Measurements from ENCODE around the gene MYOF. TPM values are rescaled to one million over a fixed set of nuclear protein-coding genes. Genes with fewer than 3 reads are reported as not detected.

MYOF gene
- total RNA-seq, 4 donors from 2014 or later, result 77.8 to 174 (median 116) TPM

GRCh38 chr10:93300288-93300917 is 181.7 kb downstream of the MYOF start:
- no peaks in the 10 kb centered on the region for H3K4me1 ChIP-seq
- no peak overlapping the region for H3K4me3 ChIP-seq
- H3K27me3 ChIP-seq, result no peaks in the 10 kb centered on the region
- peaks cover 7% of the 10 kb centered on the region for H3K36me3 ChIP-seq
- no peak for DNase-seq (ENCODE audit: low spot score in 2 of 2)
- 72% methylated on average over 7 of the region's 7 CpGs for WGBS
- no peak overlapping the region for H3K27ac ChIP-seq
- no peaks in the 10 kb centered on the region for H3K9me3 ChIP-seq
- TF ChIP-seq POLR2AphosphoS5 (IDR thresholded peaks at IDR 0.05) (no peak), CTCF (IDR thresholded peaks at IDR 0.05) (no peak), EP300 (IDR thresholded peaks at IDR 0.05) (no peak), POLR2A (IDR thresholded peaks at IDR 0.05) (no peak)

GRCh38 chr10:93299606-93300287 is 182.4 kb downstream of the MYOF start:
- Histone ChIP-seq H3K4me3 (no peak overlapping the region), H3K27me3 (no peaks in the 10 kb centered on the region), H3K36me3 (peaks cover 2% of the 10 kb centered on the region), H3K4me1 (no peaks in the 10 kb centered on the region), H3K9me3 (no peaks in the 10 kb centered on the region), H3K27ac (no peak overlapping the region)
- no peak for TF ChIP-seq EP300 (IDR thresholded peaks at IDR 0.05)
- TF ChIP-seq CTCF (IDR thresholded peaks at IDR 0.05), result no peak
- TF ChIP-seq POLR2A (IDR thresholded peaks at IDR 0.05), result no peak
- no peak for TF ChIP-seq POLR2AphosphoS5 (IDR thresholded peaks at IDR 0.05)
- no peak for DNase-seq (ENCODE audit: low spot score in 2 of 2)
- 74% methylated on average over 18 of the region's 18 CpGs for WGBS

- no peaks in the 10 kb centered on the region for H3K27me3 ChIP-seq
- H3K9me3 ChIP-seq, result no peaks in the 10 kb centered on the region
- WGBS, result 74% methylated on average over 6 of the region's 6 CpGs
- no peaks in the 10 kb centered on the region for H3K36me3 ChIP-seq
- no peak overlapping the region for H3K27ac ChIP-seq
- no peak for TF ChIP-seq EP300 (IDR thresholded peaks at IDR 0.05)
- TF ChIP-seq CTCF (IDR thresholded peaks at IDR 0.05), result no peak
- no peak for TF ChIP-seq POLR2AphosphoS5 (IDR thresholded peaks at IDR 0.05)
- TF ChIP-seq POLR2A (IDR thresholded peaks at IDR 0.05), result no peak
- no peaks in the 10 kb centered on the region for H3K4me1 ChIP-seq
- no peak for DNase-seq (ENCODE audit: low spot score in 2 of 2)
- H3K4me3 ChIP-seq, result no peak overlapping the region
Measured at GRCh38 chr10:93299195-93299594, 182.9 kb downstream of the MYOF start.

- Histone ChIP-seq H3K27me3 (no peaks in the 10 kb centered on the region), H3K27ac (no peak overlapping the region), H3K36me3 (no peaks in the 10 kb centered on the region), H3K4me1 (no peaks in the 10 kb centered on the region), H3K9me3 (no peaks in the 10 kb centered on the region), H3K4me3 (no peak overlapping the region)
- no peak for TF ChIP-seq EP300 (IDR thresholded peaks at IDR 0.05)
- no peak for TF ChIP-seq CTCF (IDR thresholded peaks at IDR 0.05)
- no peak for TF ChIP-seq POLR2AphosphoS5 (IDR thresholded peaks at IDR 0.05)
- TF ChIP-seq POLR2A (IDR thresholded peaks at IDR 0.05), result no peak
- no peak for DNase-seq (ENCODE audit: low spot score in 2 of 2)
- WGBS, result 85% methylated on average over 4 of the region's 4 CpGs
Measured at GRCh38 chr10:93296151-93296550, 186.0 kb downstream of the MYOF start.

- Histone ChIP-seq H3K4me3 (no peak overlapping the region), H3K36me3 (no peaks in the 10 kb centered on the region)
Measured at GRCh38 chr10:93293999-93294398, 188.1 kb downstream of the MYOF start.

More at GRCh38 chr10:93293999-93294398, 188.1 kb downstream of the MYOF start:
- DNase-seq (ENCODE audit: low spot score in 2 of 2), result no peak
- Histone ChIP-seq H3K4me1 (no peaks in the 10 kb centered on the region), H3K27ac (no peak overlapping the region), H3K9me3 (no peaks in the 10 kb centered on the region), H3K27me3 (no peaks in the 10 kb centered on the region)
- WGBS, result 43% methylated on average over 2 of the region's 2 CpGs
- TF ChIP-seq CTCF (IDR thresholded peaks at IDR 0.05) (no peak), POLR2A (IDR thresholded peaks at IDR 0.05) (no peak), POLR2AphosphoS5 (IDR thresholded peaks at IDR 0.05) (no peak), EP300 (IDR thresholded peaks at IDR 0.05) (no peak)

Measured in suprapubic skin (tissue), 4 donors.